Fibroblast of lung (primary cell): ENCODE data around the gene ACBD4.

Experiments
- EZH2 ChIP-seq: IDR thresholded peaks from 2 replicates; pipeline ENCODE4 v1.5.1; 2012; ENCODE audit warnings: low read length, control low read depth, mild to moderate bottlenecking; ENCODE audit errors: missing control alignments
- TF ChIP-seq, protein P1 (sequence below), 2 donors: IDR thresholded peaks in 1 of 2; conservative IDR thresholded peaks in 1 of 2; 1 replicate in 1 of 2; 2 replicates in 1 of 2; pipeline ENCODE4 v1.5.1; 2011 to 2012; ENCODE audit warnings: low read length in 2 of 2, control low read depth in 1 of 2, inconsistent platforms in 1 of 2, low read depth in 1 of 2, mild to moderate bottlenecking in 1 of 2

GRCh38 chr17:45114117-45114932, 21.2 kb upstream of the ACBD4 start:
- no peak for TF ChIP-seq EZH2
- TF ChIP-seq, protein P1, sequence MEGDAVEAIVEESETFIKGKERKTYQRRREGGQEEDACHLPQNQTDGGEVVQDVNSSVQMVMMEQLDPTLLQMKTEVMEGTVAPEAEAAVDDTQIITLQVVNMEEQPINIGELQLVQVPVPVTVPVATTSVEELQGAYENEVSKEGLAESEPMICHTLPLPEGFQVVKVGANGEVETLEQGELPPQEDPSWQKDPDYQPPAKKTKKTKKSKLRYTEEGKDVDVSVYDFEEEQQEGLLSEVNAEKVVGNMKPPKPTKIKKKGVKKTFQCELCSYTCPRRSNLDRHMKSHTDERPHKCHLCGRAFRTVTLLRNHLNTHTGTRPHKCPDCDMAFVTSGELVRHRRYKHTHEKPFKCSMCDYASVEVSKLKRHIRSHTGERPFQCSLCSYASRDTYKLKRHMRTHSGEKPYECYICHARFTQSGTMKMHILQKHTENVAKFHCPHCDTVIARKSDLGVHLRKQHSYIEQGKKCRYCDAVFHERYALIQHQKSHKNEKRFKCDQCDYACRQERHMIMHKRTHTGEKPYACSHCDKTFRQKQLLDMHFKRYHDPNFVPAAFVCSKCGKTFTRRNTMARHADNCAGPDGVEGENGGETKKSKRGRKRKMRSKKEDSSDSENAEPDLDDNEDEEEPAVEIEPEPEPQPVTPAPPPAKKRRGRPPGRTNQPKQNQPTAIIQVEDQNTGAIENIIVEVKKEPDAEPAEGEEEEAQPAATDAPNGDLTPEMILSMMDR (conservative IDR thresholded peaks at IDR 0.05 in 1 of 2, IDR thresholded peaks at IDR 0.05 in 1 of 2; ENCODE audit: low read depth in 1 of 2, low read length in 2 of 2), result no peak
